OCI-LY7 (cell line): ENCODE measurements around the gene IGSF3. TPM values are rescaled to one million over a fixed set of nuclear protein-coding genes. Genes with fewer than 3 reads are reported as not detected.
"Not testable (repeated sequence)": the region's sequence is repeated elsewhere in the genome, so short reads cannot be mapped to it uniquely, and the experiment has no call there.

ENCODE experiments used
- BruUV-seq: library from RNA; stranded (reverse); fragments of 400-500 nt; replicated peaks from 2 replicates; lab custom pipeline; 2021; lab: Mats Ljungman, UMichigan
- CTCF ChIA-PET: fragments of 300-600 bp; sonication (Branson Sonifier 250); formaldehyde crosslinking; loops from one replicate; lab custom pipeline; 2022; ENCODE audit warnings: antibody characterized with exemption; ENCODE audit not compliant: unreplicated experiment; lab: Charles Lee
- POLR2A ChIA-PET: fragments of 300-600 bp; sonication (Branson Sonifier 250); formaldehyde crosslinking; loops from one replicate; lab custom pipeline; 2022; ENCODE audit warnings: antibody characterized with exemption; lab: Charles Lee
- DNase-seq: peaks from one replicate; pipeline ENCODE4 v3.0.0-alpha.2; 2015; ENCODE audit warnings: low spot score
- H2AFZ ChIP-seq: fragments of 200-600 bp; sonication (generic), shearing (Covaris generic); 2 replicates; pipeline ENCODE4 v1.6.1; 2014; ENCODE audit warnings: mild to moderate bottlenecking, antibody characterized with exemption, low read length, moderate library complexity
- H3K27ac ChIP-seq: fragments of 200-600 bp; sonication (generic); 2 replicates; pipeline ENCODE4 v1.5.1; 2014; ENCODE audit warnings: mixed run types, low read depth, mild to moderate bottlenecking, moderate library complexity, low read length, inconsistent platforms; ENCODE audit not compliant: poor library complexity, severe bottlenecking
- H3K36me3 ChIP-seq: fragments of 200-600 bp; sonication (generic); 2 replicates; pipeline ENCODE4 v1.6.1; 2014; ENCODE audit warnings: mild to moderate bottlenecking, antibody characterized with exemption, low read length, moderate library complexity, mixed read lengths; ENCODE audit not compliant: insufficient read depth
- H3K4me1 ChIP-seq: fragments of 200-600 bp; sonication (generic); 2 replicates; pipeline ENCODE4 v1.5.1; 2014; ENCODE audit warnings: mild to moderate bottlenecking, low read length; ENCODE audit not compliant: insufficient read depth, poor library complexity, severe bottlenecking
- H3K4me2 ChIP-seq: fragments of 200-600 bp; sonication (generic); 2 replicates; pipeline ENCODE4 v1.6.1; 2014; ENCODE audit warnings: mild to moderate bottlenecking, low read length
- H3K4me3 ChIP-seq: fragments of 200-600 bp; sonication (generic); 2 replicates; pipeline ENCODE4 v1.5.1; 2014; ENCODE audit warnings: mild to moderate bottlenecking, low read depth, low read length; ENCODE audit not compliant: poor library complexity, severe bottlenecking
- H3K79me2 ChIP-seq: fragments of 200-600 bp; sonication (generic); 2 replicates; pipeline ENCODE4 v1.6.1; 2016; ENCODE audit warnings: low read depth, mild to moderate bottlenecking, low read length, moderate library complexity, mixed read lengths; ENCODE audit not compliant: insufficient read depth
- H3K9me2 ChIP-seq: fragments of 200-600 bp; sonication (generic); 2 replicates; pipeline ENCODE4 v1.6.1; 2016; ENCODE audit warnings: mild to moderate bottlenecking, low read length, mixed read lengths; ENCODE audit not compliant: insufficient read depth
- H3K9me3 ChIP-seq: fragments of 200-600 bp; sonication (generic); 2 replicates; pipeline ENCODE4 v1.6.1; 2014; ENCODE audit warnings: mild to moderate bottlenecking, mixed run types, low read length, mixed read lengths
- H4K20me1 ChIP-seq: fragments of 200-600 bp; sonication (generic); 2 replicates; pipeline ENCODE4 v1.6.1; 2014; ENCODE audit warnings: mild to moderate bottlenecking, antibody characterized with exemption, low read length, moderate library complexity, mixed read lengths; ENCODE audit not compliant: insufficient read depth
- EZH2phosphoT487 ChIP-seq: fragments of 200-600 bp; sonication (generic); IDR thresholded peaks from 2 replicates; pipeline ENCODE4 v1.6.1; 2018; ENCODE audit warnings: low read depth, borderline replicate concordance, mild to moderate bottlenecking, mixed run types, antibody characterized with exemption, low read length, moderate library complexity, mixed read lengths
- intact Hi-C: fragments of 100-400 bp; cut with micrococcal nuclease; formaldehyde crosslinking; loops from one replicate; pipeline ENCODE4 v1.10.0; 2022; ENCODE audit not compliant: unreplicated experiment
- total RNA-seq, 2 experiments: library from RNA; depleted of rRNA in 1 of 2; stranded (reverse); fragments of >200 nt in 1 of 2; shearing (Covaris generic) in 1 of 2; gene quantifications; 2 replicates each; pipeline ENCODE4 v1.2.3, GENCODE V29; 2014 to 2022
- TF ChIP-seq, protein P1 (sequence below): fragments of 200-600 bp; sonication (generic); conservative IDR thresholded peaks from 2 replicates; pipeline ENCODE4 v1.5.1; 2014; ENCODE audit warnings: mild to moderate bottlenecking, antibody characterized with exemption, low read length, moderate library complexity, mixed read lengths

Gene IGSF3
- total RNA-seq, 2 experiments from 2014 or later, result not detected

DNA sequence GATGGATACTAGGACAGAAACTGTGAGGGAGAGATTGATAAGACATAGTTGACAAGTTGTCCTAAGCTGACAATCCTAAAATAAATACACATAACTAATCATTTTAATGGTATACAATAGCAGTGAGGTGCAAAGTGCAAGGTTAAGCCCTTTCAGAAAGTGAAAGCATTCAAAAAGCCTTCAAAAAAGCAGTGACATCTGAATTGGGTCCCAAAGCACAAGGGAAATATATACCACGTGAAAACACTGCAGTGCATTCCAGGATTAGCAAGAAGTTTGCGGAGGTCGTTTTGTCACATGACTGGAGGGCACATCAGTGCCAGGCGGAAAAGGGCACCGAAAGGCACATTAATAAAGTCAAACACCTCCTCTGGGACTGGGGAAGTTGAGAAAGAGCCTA lies 42.4 kb downstream of the IGSF3 start:
- H3K4me1 ChIP-seq, H2AFZ ChIP-seq, BruUV-seq, H3K9me2 ChIP-seq, H3K36me3 ChIP-seq, H3K79me2 ChIP-seq, H4K20me1 ChIP-seq, POLR2A ChIA-PET, CTCF ChIA-PET, H3K9me3 ChIP-seq, DNase-seq, H3K4me3 ChIP-seq, H3K4me2 ChIP-seq, intact Hi-C loops, H3K27ac ChIP-seq: not testable (repeated sequence)

DNA sequence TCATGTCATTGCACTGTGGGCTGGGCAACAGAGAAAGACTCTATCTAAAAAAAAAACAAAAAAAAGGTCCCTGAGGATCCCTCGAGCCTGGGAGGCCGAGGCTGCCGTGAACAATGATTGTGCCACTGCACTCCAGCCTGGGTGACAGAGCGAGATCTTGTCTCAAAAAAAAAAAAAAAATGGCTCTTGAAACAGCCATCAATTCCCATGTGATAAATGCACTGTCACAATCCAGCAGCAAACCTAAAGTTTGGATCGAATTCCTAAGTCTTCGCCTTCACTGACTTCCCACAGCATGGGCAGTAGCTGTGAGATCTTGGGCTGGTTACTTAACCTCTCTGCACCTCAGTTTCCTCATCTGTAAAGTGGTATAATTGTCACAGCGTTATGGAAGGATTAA lies 43.5 kb downstream of the IGSF3 start:
- POLR2A ChIA-PET, result no interaction called here
- intact Hi-C loops, result no loop called here
- H3K4me1 ChIP-seq, result no peaks in the 10 kb centered on the region
- TF ChIP-seq, protein P1, sequence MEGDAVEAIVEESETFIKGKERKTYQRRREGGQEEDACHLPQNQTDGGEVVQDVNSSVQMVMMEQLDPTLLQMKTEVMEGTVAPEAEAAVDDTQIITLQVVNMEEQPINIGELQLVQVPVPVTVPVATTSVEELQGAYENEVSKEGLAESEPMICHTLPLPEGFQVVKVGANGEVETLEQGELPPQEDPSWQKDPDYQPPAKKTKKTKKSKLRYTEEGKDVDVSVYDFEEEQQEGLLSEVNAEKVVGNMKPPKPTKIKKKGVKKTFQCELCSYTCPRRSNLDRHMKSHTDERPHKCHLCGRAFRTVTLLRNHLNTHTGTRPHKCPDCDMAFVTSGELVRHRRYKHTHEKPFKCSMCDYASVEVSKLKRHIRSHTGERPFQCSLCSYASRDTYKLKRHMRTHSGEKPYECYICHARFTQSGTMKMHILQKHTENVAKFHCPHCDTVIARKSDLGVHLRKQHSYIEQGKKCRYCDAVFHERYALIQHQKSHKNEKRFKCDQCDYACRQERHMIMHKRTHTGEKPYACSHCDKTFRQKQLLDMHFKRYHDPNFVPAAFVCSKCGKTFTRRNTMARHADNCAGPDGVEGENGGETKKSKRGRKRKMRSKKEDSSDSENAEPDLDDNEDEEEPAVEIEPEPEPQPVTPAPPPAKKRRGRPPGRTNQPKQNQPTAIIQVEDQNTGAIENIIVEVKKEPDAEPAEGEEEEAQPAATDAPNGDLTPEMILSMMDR, result no peak
- no peak for TF ChIP-seq EZH2phosphoT487
- no peak overlapping the region for H2AFZ ChIP-seq
- no peaks in the 10 kb centered on the region for H3K36me3 ChIP-seq
- H3K79me2 ChIP-seq, result no peaks in the 10 kb centered on the region
- no peaks in the 10 kb centered on the region for H4K20me1 ChIP-seq
- no TSS peak for BruUV-seq
- no peak for DNase-seq
- no peak overlapping the region for H3K4me2 ChIP-seq
- H3K9me3 ChIP-seq, result no peaks in the 10 kb centered on the region
- no peak overlapping the region for H3K27ac ChIP-seq
- CTCF ChIA-PET, result no interaction called here
- no peak overlapping the region for H3K4me3 ChIP-seq
- no peaks in the 10 kb centered on the region for H3K9me2 ChIP-seq

DNA sequence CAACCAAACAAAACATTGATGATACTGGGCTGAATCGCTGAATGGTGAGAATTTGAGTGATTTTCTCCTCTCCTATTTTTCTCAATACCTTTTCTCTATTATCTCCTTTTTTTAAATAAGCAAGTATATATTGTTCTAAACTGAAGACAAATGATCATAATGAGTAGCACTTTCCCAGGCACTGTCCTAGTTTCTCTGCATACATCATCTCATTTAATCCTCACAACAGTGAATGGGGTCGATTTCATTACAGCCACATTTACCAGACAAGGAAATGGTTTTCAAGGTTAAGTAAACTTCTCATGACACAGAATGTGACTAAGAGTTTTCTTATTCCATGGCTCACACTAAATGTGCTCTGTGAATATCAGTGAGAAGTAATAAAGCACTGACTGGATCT lies 45.0 kb downstream of the IGSF3 start:
- H3K36me3 ChIP-seq, H3K4me1 ChIP-seq, H3K9me3 ChIP-seq, H3K4me3 ChIP-seq, DNase-seq, BruUV-seq, H3K79me2 ChIP-seq, H3K27ac ChIP-seq, intact Hi-C loops, H3K9me2 ChIP-seq, H2AFZ ChIP-seq, CTCF ChIA-PET, POLR2A ChIA-PET, H3K4me2 ChIP-seq, H4K20me1 ChIP-seq: not testable (repeated sequence)

DNA sequence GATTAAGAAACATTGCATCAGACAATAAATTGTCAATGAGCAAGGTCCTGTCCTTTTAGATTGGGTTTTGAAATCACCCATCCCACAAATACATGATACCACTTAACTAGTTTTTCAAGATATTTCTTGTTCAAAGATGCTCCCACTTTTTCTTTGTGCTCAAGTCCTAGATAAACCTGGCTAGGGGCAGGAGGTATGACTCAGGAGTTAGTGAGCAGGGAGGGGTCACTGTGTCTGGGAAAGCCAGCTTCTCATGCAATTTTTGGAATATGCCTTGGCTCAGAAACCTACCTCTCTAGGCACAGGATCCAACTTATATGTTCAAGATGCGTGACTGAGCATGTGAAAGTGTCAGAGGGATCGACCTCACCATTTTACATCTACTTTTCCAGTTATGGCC lies 45.8 kb downstream of the IGSF3 start:
- H2AFZ ChIP-seq, POLR2A ChIA-PET, H3K4me1 ChIP-seq, H3K27ac ChIP-seq, H3K4me2 ChIP-seq, H3K9me2 ChIP-seq, intact Hi-C loops, H4K20me1 ChIP-seq, DNase-seq, H3K36me3 ChIP-seq, H3K79me2 ChIP-seq, CTCF ChIA-PET, H3K9me3 ChIP-seq, H3K4me3 ChIP-seq, BruUV-seq: not testable (repeated sequence)

DNA sequence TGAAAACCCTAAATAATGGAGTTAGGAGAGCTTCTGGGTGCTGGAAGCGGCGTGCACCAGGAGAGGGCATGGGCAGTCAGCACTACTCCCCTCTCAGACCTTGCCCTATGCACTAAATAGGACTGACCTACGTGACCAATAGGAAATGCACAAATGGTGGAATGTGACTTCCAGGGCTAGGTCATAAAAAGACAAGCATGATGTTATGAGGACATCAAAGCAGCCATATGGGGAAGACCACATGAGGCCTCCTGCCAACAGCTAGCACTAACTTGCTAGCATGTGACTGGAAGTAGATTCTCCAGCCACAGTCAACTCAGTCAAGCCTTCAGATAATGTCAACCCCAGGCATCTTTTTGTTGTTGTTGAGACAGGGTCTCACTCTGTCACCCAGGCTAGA lies 47.1 kb downstream of the IGSF3 start:
- H3K9me3 ChIP-seq, H3K36me3 ChIP-seq, H3K9me2 ChIP-seq, BruUV-seq, H3K4me1 ChIP-seq, H2AFZ ChIP-seq, H3K79me2 ChIP-seq, POLR2A ChIA-PET, CTCF ChIA-PET, H3K4me2 ChIP-seq, H4K20me1 ChIP-seq, H3K4me3 ChIP-seq, DNase-seq, H3K27ac ChIP-seq, intact Hi-C loops: not testable (repeated sequence)

DNA sequence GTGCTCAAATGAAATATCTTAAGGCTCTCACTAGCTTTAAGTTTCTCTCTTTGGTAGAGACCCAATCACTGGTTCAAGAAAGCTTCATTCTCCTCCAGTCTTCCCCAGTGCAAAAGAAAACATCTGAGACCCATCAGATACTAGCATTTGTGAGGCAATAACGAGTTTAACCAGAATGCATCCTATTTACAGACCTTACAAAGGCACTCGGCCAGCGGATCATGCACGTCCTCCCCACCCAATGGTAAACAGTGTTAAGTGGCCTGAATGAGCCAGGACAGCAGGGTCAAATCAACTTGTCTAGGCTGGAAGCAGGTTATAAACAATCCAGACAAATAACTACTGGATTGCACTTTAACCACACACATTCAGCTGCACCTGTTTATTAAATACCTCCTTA lies 48.4 kb downstream of the IGSF3 start:
- H3K9me3 ChIP-seq, DNase-seq, intact Hi-C loops, H3K9me2 ChIP-seq, BruUV-seq, CTCF ChIA-PET, H3K79me2 ChIP-seq, H3K36me3 ChIP-seq, H3K4me1 ChIP-seq, H2AFZ ChIP-seq, H3K4me2 ChIP-seq, H4K20me1 ChIP-seq, H3K4me3 ChIP-seq, POLR2A ChIA-PET, H3K27ac ChIP-seq: not testable (repeated sequence)
